Hippocampal formation (tissue), 2 donors: ENCODE measurements around the gene SLC38A3.

Experiments
- DNase-seq, 2 donors: peaks; one replicate each; lab custom pipeline; 2025; lab: John Stamatoyannopoulos, UW

Gene SLC38A3

DNA sequence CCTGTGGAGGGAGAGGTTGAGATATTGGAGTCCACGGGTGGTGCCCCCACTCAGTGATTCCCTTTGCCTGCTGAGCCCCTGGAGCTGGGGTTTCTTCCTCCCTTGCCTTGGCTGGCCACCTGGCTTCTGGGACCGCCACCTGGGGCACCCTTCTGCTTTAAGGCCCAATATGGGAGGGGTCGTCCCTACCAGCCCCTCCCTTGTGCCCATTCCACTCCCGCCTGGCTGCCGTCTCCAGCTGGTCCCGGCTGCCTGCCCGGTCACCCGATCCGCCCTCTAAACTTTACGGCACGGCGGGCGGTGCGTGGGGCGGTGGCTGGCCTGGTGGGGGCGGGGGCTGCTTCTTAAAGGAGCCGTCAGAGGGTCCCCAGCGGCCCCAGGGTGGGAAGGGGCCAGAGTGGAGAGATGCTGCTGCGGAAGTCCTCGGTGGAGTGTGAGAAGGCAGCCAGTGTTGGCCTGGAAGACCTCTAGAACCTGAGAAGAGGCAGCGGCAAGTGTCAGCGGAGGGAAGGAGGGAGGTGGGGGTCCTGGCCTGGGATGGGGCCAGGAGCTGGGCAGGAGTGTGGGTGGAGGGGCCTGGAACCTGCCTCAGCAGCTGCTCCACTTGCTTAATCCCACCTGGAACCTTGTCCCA is 62.3 kb downstream of the SLC38A3 start:
- peak; percentile 35 to 74 for DNase-seq

GRCh38 chr3:50268276-50268675 is 63.2 kb downstream of the SLC38A3 start:
- no peak for DNase-seq

DNA sequence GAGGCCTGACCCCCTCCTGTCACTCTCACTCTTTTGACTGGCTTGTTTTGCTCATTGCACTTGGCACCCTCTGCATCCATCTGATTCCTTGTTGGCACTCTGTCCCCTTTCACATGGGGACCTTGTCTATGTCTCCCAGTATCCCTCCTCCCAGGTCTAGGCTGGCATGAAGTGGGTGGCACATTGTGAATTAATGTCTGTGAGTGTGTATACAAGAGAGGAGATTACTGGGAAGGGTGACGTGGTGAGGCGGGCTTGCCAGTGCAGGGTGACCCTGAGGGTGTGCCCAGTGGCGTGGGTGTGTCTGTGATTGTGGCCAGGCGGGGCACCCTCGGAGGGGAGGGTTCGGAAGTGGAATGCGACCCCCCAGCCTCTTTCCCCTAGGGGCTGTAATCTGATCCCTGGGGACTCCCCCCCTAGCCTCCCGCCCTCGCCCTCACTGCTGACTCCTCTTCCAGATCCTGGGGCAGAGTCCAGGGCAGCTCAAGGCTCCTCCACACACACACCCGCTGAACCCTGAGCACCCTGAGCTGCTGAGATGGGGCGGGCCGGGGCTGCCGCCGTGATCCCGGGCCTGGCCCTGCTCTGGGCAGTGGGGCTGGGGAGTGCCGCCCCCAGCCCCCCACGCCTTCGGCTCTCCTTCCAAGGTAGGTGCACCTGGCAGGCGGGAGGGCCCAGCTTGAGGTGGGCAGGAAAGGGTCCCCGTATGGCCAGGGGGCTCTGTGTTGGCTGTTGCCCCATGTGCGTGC is 63.8 kb downstream of the SLC38A3 start, which contains the start of gene SEMA3B:
SEMA3B (plus strand) TSS at position 445 of the 749 bp plus-strand sequence; CDS start at position 539, 94 bp downstream.
- peak; percentile 38 to 66 for DNase-seq

- no peak for DNase-seq
Measured at GRCh38 chr3:50269460-50269859, 64.4 kb downstream of the SLC38A3 start.

- no peak for DNase-seq
Measured at GRCh38 chr3:50269977-50270413, 64.9 kb downstream of the SLC38A3 start.

GRCh38 chr3:50270422-50271224 is 65.6 kb downstream of the SLC38A3 start:
- no peak for DNase-seq
